HS-27A (cell line): ENCODE data around the gene CAMSAP1.

ENCODE experiments used
- DNase-seq: peaks from one replicate; pipeline ENCODE4 v3.0.0-alpha.2; 2012; ENCODE audit warnings: low read depth, missing footprints

Gene CAMSAP1

GRCh38 chr9:135774239-135774747 is 133.1 kb downstream of the CAMSAP1 start:
- no peak for DNase-seq

- no peak for DNase-seq
Measured at GRCh38 chr9:135773530-135774238, 133.7 kb downstream of the CAMSAP1 start.

- no peak for DNase-seq
Measured at GRCh38 chr9:135772702-135773493, 134.4 kb downstream of the CAMSAP1 start.

GRCh38 chr9:135772056-135772646 is 135.2 kb downstream of the CAMSAP1 start:
- DNase-seq, result no peak

GRCh38 chr9:135771401-135772051 is 135.8 kb downstream of the CAMSAP1 start:
- DNase-seq, result no peak

GRCh38 chr9:135770771-135771170 is 136.6 kb downstream of the CAMSAP1 start:
- DNase-seq, result no peak

- DNase-seq, result no peak
Measured at GRCh38 chr9:135770203-135770535, 137.2 kb downstream of the CAMSAP1 start.

GRCh38 chr9:135769489-135770202 is 137.7 kb downstream of the CAMSAP1 start:
- no peak for DNase-seq

- no peak for DNase-seq
Measured at GRCh38 chr9:135768516-135769218, 138.7 kb downstream of the CAMSAP1 start.

GRCh38 chr9:135766707-135767106 is 140.6 kb downstream of the CAMSAP1 start:
- DNase-seq, result no peak

- no peak for DNase-seq
Measured at GRCh38 chr9:135766251-135766650, 141.1 kb downstream of the CAMSAP1 start.

GRCh38 chr9:135765416-135765815 is 141.9 kb downstream of the CAMSAP1 start:
- DNase-seq, result no peak

GRCh38 chr9:135764731-135765130 is 142.6 kb downstream of the CAMSAP1 start:
- no peak for DNase-seq

- no peak for DNase-seq
Measured at GRCh38 chr9:135763716-135764446, 143.5 kb downstream of the CAMSAP1 start.

GRCh38 chr9:135762921-135763320 is 144.4 kb downstream of the CAMSAP1 start:
- DNase-seq, result no peak

GRCh38 chr9:135761845-135762168 is 145.5 kb downstream of the CAMSAP1 start:
- DNase-seq, result no peak

GRCh38 chr9:135761150-135761844 is 146.0 kb downstream of the CAMSAP1 start:
- no peak for DNase-seq

- no peak for DNase-seq
Measured at GRCh38 chr9:135760465-135760864, 146.9 kb downstream of the CAMSAP1 start.

GRCh38 chr9:135759676-135760300 is 147.6 kb downstream of the CAMSAP1 start:
- no peak for DNase-seq

- no peak for DNase-seq
Measured at GRCh38 chr9:135758870-135759269, 148.5 kb downstream of the CAMSAP1 start.
